HepG2 (cell line): Measurements from ENCODE around the gene BCL7A. TPM values are rescaled to one million over a fixed set of nuclear protein-coding genes. Genes with fewer than 3 reads are reported as not detected.

Source experiments
- ATAC-seq: fragments of 200-7000 bp; cut with Tn5 transposase; 3 replicates; pipeline ENCODE4 v1.9.1; 2020; ENCODE audit warnings: mild to moderate bottlenecking, moderate library complexity
- BruUV-seq: library from RNA; stranded (reverse); fragments of 400-500 nt; replicated peaks from 2 replicates; lab custom pipeline; 2021; lab: Mats Ljungman, UMichigan
- CTCF ChIA-PET: fragments of 300-600 bp; formaldehyde crosslinking; extraction: SDS; loops from one replicate; lab custom pipeline; 2021; ENCODE audit warnings: low total read pairs, inconsistent platforms, low intra/inter-chr PET ratio; lab: Yijun Ruan, JAX
- POLR2A ChIA-PET: fragments of 350-600 bp; sonication (Branson Sonifier 250); formaldehyde crosslinking; loops from one replicate; lab custom pipeline; 2020; ENCODE audit warnings: antibody characterized with exemption, inconsistent platforms; lab: Yijun Ruan, JAX
- DNase-seq: peaks from one replicate; pipeline ENCODE4 v3.0.0-alpha.2; 2015; ENCODE audit warnings: low spot score
- FAIRE-seq: peaks from 3 replicates; lab custom pipeline; 2011; peaks lifted over from hg19 to GRCh38; lab: Jason Lieb, UNC
- H2AFZ ChIP-seq: one replicate; pipeline ENCODE4 v1.6.1; 2011; ENCODE audit warnings: low read length, inconsistent platforms
- H3K27ac ChIP-seq: fragments of 300-600 bp; 3 replicates; pipeline ENCODE4 v1.8.0; 2011; ENCODE audit warnings: mixed run types, mild to moderate bottlenecking, mixed read lengths, low read length, inconsistent platforms; ENCODE audit not compliant: insufficient read depth; ENCODE audit errors: extremely low read length
- H3K27me3 ChIP-seq, 2 experiments: fragments of 200-600 bp in 1 of 2; 2 replicates in 1 of 2; 3 replicates in 1 of 2; pipeline versions ENCODE4 v1.6.0 to v1.8.0; 2011; ENCODE audit warnings: low read length in 2 of 2, mild to moderate bottlenecking in 2 of 2, moderate library complexity in 2 of 2, inconsistent platforms in 1 of 2; ENCODE audit not compliant: insufficient read depth in 2 of 2, control insufficient read depth in 1 of 2
- H3K36me3 ChIP-seq, 2 experiments: fragments of 200-600 bp in 1 of 2; replicated peaks in 1 of 2; 2 replicates in 1 of 2; 3 replicates in 1 of 2; pipeline versions ENCODE4 v1.5.1 to v1.8.0; 2011; ENCODE audit warnings: low read length in 2 of 2, inconsistent platforms in 1 of 2; ENCODE audit not compliant: insufficient read depth in 2 of 2, control insufficient read depth in 1 of 2
- H3K4me1 ChIP-seq: 2 replicates; pipeline ENCODE4 v1.5.1; 2012; ENCODE audit warnings: low read length, inconsistent platforms; ENCODE audit not compliant: insufficient read depth
- H3K4me2 ChIP-seq: 2 replicates; pipeline ENCODE4 v1.6.0; 2011; ENCODE audit warnings: low read depth, low read length, inconsistent platforms
- H3K4me3 ChIP-seq, 3 experiments: fragments of 200-600 bp in 1 of 3; sonication (generic), shearing (Covaris generic) in 1 of 3; replicated peaks in 1 of 3; 2 replicates each; pipeline ENCODE4 v1.5.1; 2011 to 2016; ENCODE audit warnings: low read length in 3 of 3, inconsistent platforms in 2 of 3, low read depth in 2 of 3, mild to moderate bottlenecking in 2 of 3, control low read depth in 1 of 3, mixed read lengths in 1 of 3; ENCODE audit not compliant: insufficient read depth in 1 of 3
- H3K79me2 ChIP-seq: one replicate; pipeline ENCODE4 v1.6.1; 2011; ENCODE audit warnings: low read length, inconsistent platforms; ENCODE audit not compliant: insufficient read depth
- H3K9ac ChIP-seq: 2 replicates; pipeline ENCODE4 v1.6.0; 2011; ENCODE audit warnings: mild to moderate bottlenecking, low read depth, low read length, inconsistent platforms; ENCODE audit not compliant: insufficient read depth
- H3K9me3 ChIP-seq: 2 replicates; pipeline ENCODE4 v1.5.1; 2012; ENCODE audit warnings: mild to moderate bottlenecking, low read length
- H4K20me1 ChIP-seq: 2 replicates; pipeline ENCODE4 v1.6.0; 2011; ENCODE audit warnings: inconsistent platforms, mild to moderate bottlenecking, low read length, moderate library complexity; ENCODE audit not compliant: insufficient read depth
- EHMT2 ChIP-seq: fragments of 200-600 bp; sonication (generic); IDR thresholded peaks from 2 replicates; pipeline ENCODE4 v1.7.0; 2017; ENCODE audit warnings: antibody characterized with exemption, low read depth, low read length, borderline replicate concordance
- KLF16 ChIP-seq, 2 experiments: sonication (generic) in 1 of 2; formaldehyde crosslinking in 1 of 2; IDR thresholded peaks; 2 replicates each; pipeline versions ENCODE4 v1.6.1 to v1.8.0; 2016 to 2023; ENCODE audit warnings: missing genetic modification reagents in 2 of 2, missing compliant biosample characterization in 1 of 2
- MXI1 ChIP-seq: IDR thresholded peaks from 3 replicates; pipeline ENCODE4 v1.6.1; 2012; ENCODE audit warnings: low read depth, low read length, inconsistent platforms, borderline replicate concordance
- POLR2A ChIP-seq, 2 experiments: IDR thresholded peaks; 2 replicates each; pipeline ENCODE4 v1.6.1; 2011; ENCODE audit warnings: low read depth in 2 of 2, low read length in 2 of 2, mild to moderate bottlenecking in 1 of 2, moderate library complexity in 1 of 2; ENCODE audit not compliant: insufficient read depth in 1 of 2
- RFX1 ChIP-seq: fragments of 450-650 bp; IDR thresholded peaks from 2 replicates; pipeline ENCODE4 v1.6.1; 2017
- SMARCE1 ChIP-seq: fragments of 450-650 bp; IDR thresholded peaks from 2 replicates; pipeline ENCODE4 v1.6.1; 2017; ENCODE audit warnings: borderline replicate concordance
- ZNF256 ChIP-seq: sonication (generic); formaldehyde crosslinking; conservative IDR thresholded peaks from 2 replicates; pipeline ENCODE4 v1.4.0; 2020; ENCODE audit warnings: missing genetic modification reagents
- ZNF670 ChIP-seq: sonication (generic); formaldehyde crosslinking; IDR thresholded peaks from 2 replicates; pipeline ENCODE4 v1.8.0; 2022; ENCODE audit warnings: mild to moderate bottlenecking, missing genetic modification reagents, borderline replicate concordance
- ZNF7 ChIP-seq: IDR thresholded peaks from 2 replicates; pipeline ENCODE4 v1.6.1; 2016; ENCODE audit warnings: missing biosample characterization, missing genetic modification reagents
- ZNF781 ChIP-seq: sonication (generic); formaldehyde crosslinking; IDR thresholded peaks from 2 replicates; pipeline ENCODE4 v1.5.1; 2020; ENCODE audit warnings: borderline replicate concordance, mild to moderate bottlenecking, missing genetic modification reagents; ENCODE audit errors: not compliant biosample characterization
- ZNF816 ChIP-seq: sonication (generic); formaldehyde crosslinking; IDR thresholded peaks from 2 replicates; pipeline ENCODE4 v1.8.0; 2022; ENCODE audit warnings: missing genetic modification reagents, mild to moderate bottlenecking, borderline replicate concordance
- WGBS: methylation state at CpG from one replicate; pipeline ENCODE4 v1.1.6; 2017; ENCODE audit warnings: low lambda C conversion rate; 5-methylcytosine and 5-hydroxymethylcytosine counted together
- in situ Hi-C: cut with HindIII; loops from 2 replicates; pipeline ENCODE4 v1.10.0; 2017; ENCODE audit warnings: low pct_unique_long_range_greater_than_20kb; ENCODE audit not compliant: extremely low pct_ligation_motif_present
- intact Hi-C: fragments of 100-400 bp; cut with micrococcal nuclease; formaldehyde crosslinking; loops from one replicate; pipeline ENCODE4 v1.10.0; 2022; ENCODE audit not compliant: unreplicated experiment
- polyA plus RNA-seq, 8 experiments: library from polyadenylated mRNA; depleted of rRNA in 3 of 8; stranded (reverse) in 7 of 8; unstranded in 1 of 8; fragments of >200 nt; fragmentation: Illumina TruSeq in 4 of 8; extraction: Trizol in 4 of 8; gene quantifications; 2 replicates each; pipeline versions ENCODE4 v1.2.1 to v1.2.3, GENCODE V29; 2011 to 2016; ENCODE audit warnings: low read depth in 4 of 8, missing spikeins in 1 of 8, mixed read lengths in 1 of 8; ENCODE audit not compliant: insufficient read depth in 1 of 8
- total RNA-seq, 5 experiments: library from RNA; depleted of rRNA; stranded (reverse); fragments of >200 nt; fragmentation: Illumina TruSeq; extraction: Trizol; gene quantifications; 2 replicates each; pipeline ENCODE4 v1.2.3, GENCODE V29; 2016; ENCODE audit warnings: low read depth in 1 of 5
- TF ChIP-seq, protein P1 (sequence below): sonication (generic); formaldehyde crosslinking; IDR thresholded peaks from 2 replicates; pipeline ENCODE4 v1.5.1; 2020; ENCODE audit warnings: mild to moderate bottlenecking, missing genetic modification reagents, moderate library complexity
- TF ChIP-seq, protein P2 (sequence below): sonication (generic); formaldehyde crosslinking; conservative IDR thresholded peaks from 2 replicates; pipeline ENCODE4 v1.8.0; 2022; ENCODE audit warnings: missing genetic modification reagents
- TF ChIP-seq, protein P3 (sequence below): sonication (generic); formaldehyde crosslinking; IDR thresholded peaks from 2 replicates; pipeline ENCODE4 v1.8.1; 2023; ENCODE audit warnings: mild to moderate bottlenecking, missing genetic modification reagents
- TF ChIP-seq, protein P4 (sequence below): sonication (generic); formaldehyde crosslinking; IDR thresholded peaks from 2 replicates; pipeline ENCODE4 v1.8.0; 2022; ENCODE audit warnings: mild to moderate bottlenecking, missing genetic modification reagents

The BCL7A gene
- total and polyA plus RNA-seq, 2 of the 13 experiments (the other 11 are each of a cell fraction or from before 2014, with no cell fraction given): 4.1 to 6.2 TPM

DNA sequence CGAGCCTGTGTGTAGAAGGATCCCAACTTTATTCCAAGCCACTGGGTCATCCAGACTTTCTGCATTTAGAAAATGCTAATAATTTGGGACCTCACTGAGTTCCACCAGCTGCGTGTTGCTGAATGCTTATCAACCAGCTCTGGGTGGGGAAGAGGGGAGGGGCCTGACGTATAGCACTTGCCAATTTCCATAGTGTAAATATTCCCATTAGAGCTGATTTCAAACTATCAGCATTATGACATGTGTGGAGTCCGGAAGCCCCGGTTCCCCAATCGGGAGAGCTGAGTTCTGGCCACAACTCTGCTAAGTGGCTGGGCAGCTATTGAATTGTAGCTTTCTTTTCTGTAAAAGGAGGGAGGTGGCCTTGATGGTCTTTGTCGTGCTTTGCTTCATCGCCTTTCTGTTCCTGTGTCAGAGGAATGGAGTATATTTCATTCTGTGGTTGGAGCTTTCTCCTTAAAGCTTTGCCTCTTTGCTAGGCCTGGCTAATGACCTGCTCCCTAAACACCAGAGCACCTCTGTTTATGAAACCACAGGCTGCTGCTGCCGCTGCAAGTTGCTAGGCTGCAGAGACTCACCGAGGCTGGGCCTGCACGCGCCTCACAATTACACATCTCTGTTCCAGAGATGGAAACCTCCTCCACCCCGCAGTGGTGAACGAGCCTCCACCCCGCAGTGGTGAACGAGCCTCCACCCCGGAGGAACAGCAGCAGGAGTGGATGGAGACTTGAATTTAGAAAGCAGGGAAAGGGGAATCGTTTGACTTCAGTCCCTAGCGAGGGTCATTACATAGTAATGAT is 7.7 kb upstream of the BCL7A start:
- H3K4me1 ChIP-seq: peaks cover 6% of the 10 kb centered on the region
- no peak for DNase-seq
- no peaks in the 10 kb centered on the region for H3K9me3 ChIP-seq
- no peak overlapping the region for H3K4me2 ChIP-seq
- ATAC-seq: no peak
- no TSS peak for BruUV-seq
- no peak overlapping the region for H3K9ac ChIP-seq
- CTCF ChIA-PET: no interaction called here
- no peak for FAIRE-seq
- H4K20me1 ChIP-seq: no peaks in the 10 kb centered on the region
- H3K36me3 ChIP-seq: no peaks in the 10 kb centered on the region
- peaks cover 0 to 14% of the 10 kb centered on the region in 2 experiments; a peak in 4 of 5 replicates for H3K27me3 ChIP-seq
- POLR2A ChIA-PET: interaction anchor here (0.9 kb wide), 1 partner anchor 10 kb away, joined by 4 read pairs; no protein-coding TSS in a partner anchor
- in situ Hi-C loops (no loop called here), intact Hi-C loops (no loop called here)
- H3K4me3 ChIP-seq: no peak overlapping the region
- 61% methylated on average over 19 of the region's 19 CpGs for WGBS
- H3K27ac ChIP-seq: no peak overlapping the region
- no peak overlapping the region for H2AFZ ChIP-seq
- no peaks in the 10 kb centered on the region for H3K79me2 ChIP-seq
- TF ChIP-seq EHMT2 (no peak), ZNF670 (no peak), MXI1 (no peak), RFX1 (no peak), POLR2A (IDR thresholded peaks at IDR 0.05; ENCODE audit: insufficient read depth in 1 of 2, low read depth in 2 of 2, low read length in 2 of 2) (no peak), SMARCE1 (no peak), KLF16 (CRISPR knock-in tag; IDR thresholded peaks at IDR 0.05) (no peak), ZNF816 (CRISPR knock-in tag) (no peak), ZNF781 (CRISPR knock-in tag) (no peak), ZNF256 (CRISPR knock-in tag) (no peak), ZNF7 (CRISPR knock-in tag) (no peak)
- TF ChIP-seq, protein P1, sequence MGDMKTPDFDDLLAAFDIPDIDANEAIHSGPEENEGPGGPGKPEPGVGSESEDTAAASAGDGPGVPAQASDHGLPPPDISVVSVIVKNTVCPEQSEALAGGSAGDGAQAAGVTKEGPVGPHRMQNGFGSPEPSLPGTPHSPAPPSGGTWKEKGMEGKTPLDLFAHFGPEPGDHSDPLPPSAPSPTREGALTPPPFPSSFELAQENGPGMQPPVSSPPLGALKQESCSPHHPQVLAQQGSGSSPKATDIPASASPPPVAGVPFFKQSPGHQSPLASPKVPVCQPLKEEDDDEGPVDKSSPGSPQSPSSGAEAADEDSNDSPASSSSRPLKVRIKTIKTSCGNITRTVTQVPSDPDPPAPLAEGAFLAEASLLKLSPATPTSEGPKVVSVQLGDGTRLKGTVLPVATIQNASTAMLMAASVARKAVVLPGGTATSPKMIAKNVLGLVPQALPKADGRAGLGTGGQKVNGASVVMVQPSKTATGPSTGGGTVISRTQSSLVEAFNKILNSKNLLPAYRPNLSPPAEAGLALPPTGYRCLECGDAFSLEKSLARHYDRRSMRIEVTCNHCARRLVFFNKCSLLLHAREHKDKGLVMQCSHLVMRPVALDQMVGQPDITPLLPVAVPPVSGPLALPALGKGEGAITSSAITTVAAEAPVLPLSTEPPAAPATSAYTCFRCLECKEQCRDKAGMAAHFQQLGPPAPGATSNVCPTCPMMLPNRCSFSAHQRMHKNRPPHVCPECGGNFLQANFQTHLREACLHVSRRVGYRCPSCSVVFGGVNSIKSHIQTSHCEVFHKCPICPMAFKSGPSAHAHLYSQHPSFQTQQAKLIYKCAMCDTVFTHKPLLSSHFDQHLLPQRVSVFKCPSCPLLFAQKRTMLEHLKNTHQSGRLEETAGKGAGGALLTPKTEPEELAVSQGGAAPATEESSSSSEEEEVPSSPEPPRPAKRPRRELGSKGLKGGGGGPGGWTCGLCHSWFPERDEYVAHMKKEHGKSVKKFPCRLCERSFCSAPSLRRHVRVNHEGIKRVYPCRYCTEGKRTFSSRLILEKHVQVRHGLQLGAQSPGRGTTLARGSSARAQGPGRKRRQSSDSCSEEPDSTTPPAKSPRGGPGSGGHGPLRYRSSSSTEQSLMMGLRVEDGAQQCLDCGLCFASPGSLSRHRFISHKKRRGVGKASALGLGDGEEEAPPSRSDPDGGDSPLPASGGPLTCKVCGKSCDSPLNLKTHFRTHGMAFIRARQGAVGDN (CRISPR knock-in tag): no peak
- TF ChIP-seq, protein P2, sequence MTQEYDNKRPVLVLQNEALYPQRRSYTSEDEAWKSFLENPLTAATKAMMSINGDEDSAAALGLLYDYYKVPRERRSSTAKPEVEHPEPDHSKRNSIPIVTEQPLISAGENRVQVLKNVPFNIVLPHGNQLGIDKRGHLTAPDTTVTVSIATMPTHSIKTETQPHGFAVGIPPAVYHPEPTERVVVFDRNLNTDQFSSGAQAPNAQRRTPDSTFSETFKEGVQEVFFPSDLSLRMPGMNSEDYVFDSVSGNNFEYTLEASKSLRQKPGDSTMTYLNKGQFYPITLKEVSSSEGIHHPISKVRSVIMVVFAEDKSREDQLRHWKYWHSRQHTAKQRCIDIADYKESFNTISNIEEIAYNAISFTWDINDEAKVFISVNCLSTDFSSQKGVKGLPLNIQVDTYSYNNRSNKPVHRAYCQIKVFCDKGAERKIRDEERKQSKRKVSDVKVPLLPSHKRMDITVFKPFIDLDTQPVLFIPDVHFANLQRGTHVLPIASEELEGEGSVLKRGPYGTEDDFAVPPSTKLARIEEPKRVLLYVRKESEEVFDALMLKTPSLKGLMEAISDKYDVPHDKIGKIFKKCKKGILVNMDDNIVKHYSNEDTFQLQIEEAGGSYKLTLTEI (CRISPR knock-in tag): no peak
- TF ChIP-seq, protein P3, sequence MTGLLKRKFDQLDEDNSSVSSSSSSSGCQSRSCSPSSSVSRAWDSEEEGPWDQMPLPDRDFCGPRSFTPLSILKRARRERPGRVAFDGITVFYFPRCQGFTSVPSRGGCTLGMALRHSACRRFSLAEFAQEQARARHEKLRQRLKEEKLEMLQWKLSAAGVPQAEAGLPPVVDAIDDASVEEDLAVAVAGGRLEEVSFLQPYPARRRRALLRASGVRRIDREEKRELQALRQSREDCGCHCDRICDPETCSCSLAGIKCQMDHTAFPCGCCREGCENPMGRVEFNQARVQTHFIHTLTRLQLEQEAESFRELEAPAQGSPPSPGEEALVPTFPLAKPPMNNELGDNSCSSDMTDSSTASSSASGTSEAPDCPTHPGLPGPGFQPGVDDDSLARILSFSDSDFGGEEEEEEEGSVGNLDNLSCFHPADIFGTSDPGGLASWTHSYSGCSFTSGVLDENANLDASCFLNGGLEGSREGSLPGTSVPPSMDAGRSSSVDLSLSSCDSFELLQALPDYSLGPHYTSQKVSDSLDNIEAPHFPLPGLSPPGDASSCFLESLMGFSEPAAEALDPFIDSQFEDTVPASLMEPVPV: no peak
- TF ChIP-seq, protein P4, sequence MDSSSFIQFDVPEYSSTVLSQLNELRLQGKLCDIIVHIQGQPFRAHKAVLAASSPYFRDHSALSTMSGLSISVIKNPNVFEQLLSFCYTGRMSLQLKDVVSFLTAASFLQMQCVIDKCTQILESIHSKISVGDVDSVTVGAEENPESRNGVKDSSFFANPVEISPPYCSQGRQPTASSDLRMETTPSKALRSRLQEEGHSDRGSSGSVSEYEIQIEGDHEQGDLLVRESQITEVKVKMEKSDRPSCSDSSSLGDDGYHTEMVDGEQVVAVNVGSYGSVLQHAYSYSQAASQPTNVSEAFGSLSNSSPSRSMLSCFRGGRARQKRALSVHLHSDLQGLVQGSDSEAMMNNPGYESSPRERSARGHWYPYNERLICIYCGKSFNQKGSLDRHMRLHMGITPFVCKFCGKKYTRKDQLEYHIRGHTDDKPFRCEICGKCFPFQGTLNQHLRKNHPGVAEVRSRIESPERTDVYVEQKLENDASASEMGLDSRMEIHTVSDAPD (CRISPR knock-in tag): no peak
